NCI-H2107 treated with DMSO at 0.1 percent for 48 hours (cell line): ENCODE results near the gene PTPRQ.

Experiments
- DNase-seq: peaks from one replicate; lab custom pipeline; 2025; ENCODE audit not compliant: unreplicated experiment; lab: John Stamatoyannopoulos, UW

Gene PTPRQ

DNA sequence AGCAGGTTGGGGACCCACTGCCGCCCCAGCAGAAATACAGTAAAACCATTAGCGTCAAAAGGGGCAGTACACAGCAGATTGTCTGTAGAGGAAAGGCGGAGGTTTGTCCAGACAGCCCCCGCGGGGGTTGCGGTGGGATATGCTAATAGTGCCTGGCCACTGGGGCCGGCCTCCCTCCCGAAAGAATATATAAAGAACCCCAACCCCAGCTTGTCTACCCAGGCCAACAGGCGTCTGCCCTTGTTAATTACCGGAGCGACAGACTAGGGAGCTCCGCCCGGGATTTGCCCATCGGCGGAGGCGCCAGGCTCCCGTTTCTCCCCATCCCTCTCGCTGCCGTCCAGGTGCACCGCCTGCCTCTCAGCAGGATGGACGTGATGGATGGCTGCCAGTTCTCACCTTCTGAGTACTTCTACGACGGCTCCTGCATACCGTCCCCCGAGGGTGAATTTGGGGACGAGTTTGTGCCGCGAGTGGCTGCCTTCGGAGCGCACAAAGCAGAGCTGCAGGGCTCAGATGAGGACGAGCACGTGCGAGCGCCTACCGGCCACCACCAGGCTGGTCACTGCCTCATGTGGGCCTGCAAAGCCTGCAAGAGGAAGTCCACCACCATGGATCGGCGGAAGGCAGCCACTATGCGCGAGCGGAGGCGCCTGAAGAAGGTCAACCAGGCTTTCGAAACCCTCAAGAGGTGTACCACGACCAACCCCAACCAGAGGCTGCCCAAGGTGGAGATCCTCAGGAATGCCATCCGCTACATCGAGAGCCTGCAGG, 272.8 kb downstream of the PTPRQ start, which contains the start of gene MYF5:
TSS of gene MYF5 (plus strand) at position 217 of the 774 bp plus-strand sequence. CDS start at position 369, 152 bp downstream.
- no peak for DNase-seq

- no peak for DNase-seq
Measured at GRCh38 chr12:80717856-80718255, 273.8 kb downstream of the PTPRQ start.

DNA sequence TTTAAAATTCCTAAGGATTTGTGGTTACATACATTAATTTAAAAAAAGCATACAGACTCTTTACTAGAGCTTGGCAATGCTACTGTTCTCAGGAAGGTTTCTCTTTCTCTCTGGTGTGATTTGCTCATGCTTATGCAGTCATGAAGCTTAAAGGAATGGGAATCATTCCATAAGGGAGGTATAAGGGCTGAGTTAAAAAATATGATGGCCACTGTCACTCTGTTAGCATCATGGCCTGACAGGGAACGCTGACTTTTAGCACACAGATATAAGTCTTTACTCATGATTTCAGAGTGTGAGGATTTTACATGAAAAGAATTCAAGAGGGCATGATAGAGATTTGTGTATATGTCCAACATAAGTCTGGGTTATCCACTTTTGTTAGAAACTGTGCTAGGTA, 276.5 kb downstream of the PTPRQ start:
- no peak for DNase-seq

DNA sequence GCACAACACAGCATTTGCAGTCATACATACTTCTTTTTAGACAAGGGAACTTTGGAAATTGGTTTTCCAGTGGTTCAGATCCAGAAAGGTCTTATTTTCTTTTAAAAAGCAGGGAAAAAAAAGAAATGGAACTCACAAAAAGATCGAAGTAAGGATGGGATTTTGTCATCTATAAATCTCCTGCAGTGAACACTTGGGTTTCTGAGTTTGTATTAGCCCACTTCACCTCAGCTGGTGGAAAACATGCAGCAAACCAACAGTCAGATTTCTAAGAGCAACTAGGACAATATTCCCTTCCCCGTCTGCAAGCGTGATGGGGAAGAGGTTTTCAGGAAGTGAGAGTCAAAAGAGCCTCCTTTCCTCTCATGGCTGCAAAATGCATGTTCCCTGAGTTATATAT, 277.3 kb downstream of the PTPRQ start:
- DNase-seq, result no peak
